Lower leg skin (tissue), 4 donors: Measurements from ENCODE around the gene MMP24. TPM values are rescaled to one million over a fixed set of nuclear protein-coding genes. Genes with fewer than 3 reads are reported as not detected.
"Not testable (repeated sequence)": the region's sequence is repeated elsewhere in the genome, so short reads cannot be mapped to it uniquely, and the experiment has no call there.

ENCODE experiments used
- DNase-seq, 2 donors: peaks; one replicate each; pipeline ENCODE4 v3.0.0-alpha.2; 2019; ENCODE audit warnings: low spot score in 2 of 2
- H3K4me3 ChIP-seq: fragments of 200-600 bp; sonication (generic); 2 replicates; pipeline ENCODE4 v1.5.1; 2017; ENCODE audit warnings: mild to moderate bottlenecking, low read depth; ENCODE audit not compliant: poor library complexity, severe bottlenecking
- POLR2A ChIP-seq, 2 donors: fragments of 450-650 bp; IDR thresholded peaks; one replicate each; pipeline ENCODE4 v1.6.1; 2016 to 2017; ENCODE audit warnings: antibody characterized with exemption in 2 of 2, mild to moderate bottlenecking in 1 of 2, moderate library complexity in 1 of 2
- WGBS, 2 donors: methylation state at CpG; one replicate each; pipeline ENCODE4 v1.1.5; 2018; 5-methylcytosine and 5-hydroxymethylcytosine counted together
- intact Hi-C: fragments of 100-400 bp; cut with DNase I; formaldehyde crosslinking; loops from one replicate; pipeline ENCODE4 v1.15.0; 2023; ENCODE audit warnings: low total_unique reads
- total RNA-seq, 4 donors: library from RNA; depleted of rRNA; stranded (reverse); fragments of >200 nt; gene quantifications; one replicate each; pipeline ENCODE4 v1.1.0, GENCODE V29; 2016
- TF ChIP-seq, protein P1 (sequence below), 3 donors: fragments of 450-650 bp; IDR thresholded peaks; one replicate each; pipeline ENCODE4 v1.5.1; 2016; ENCODE audit warnings: antibody characterized with exemption in 3 of 3, mild to moderate bottlenecking in 3 of 3, moderate library complexity in 2 of 3

Gene MMP24
- total RNA-seq, 4 donors from 2014 or later = 0.11 to 0.71 (median 0.27) TPM; not detected in 1

GRCh38 chr20:35196313-35196712, 30.2 kb upstream of the MMP24 start:
- intact Hi-C loops = no loop called here
- TF ChIP-seq POLR2A (IDR thresholded peaks at IDR 0.05) = no peak
- TF ChIP-seq, protein P1, sequence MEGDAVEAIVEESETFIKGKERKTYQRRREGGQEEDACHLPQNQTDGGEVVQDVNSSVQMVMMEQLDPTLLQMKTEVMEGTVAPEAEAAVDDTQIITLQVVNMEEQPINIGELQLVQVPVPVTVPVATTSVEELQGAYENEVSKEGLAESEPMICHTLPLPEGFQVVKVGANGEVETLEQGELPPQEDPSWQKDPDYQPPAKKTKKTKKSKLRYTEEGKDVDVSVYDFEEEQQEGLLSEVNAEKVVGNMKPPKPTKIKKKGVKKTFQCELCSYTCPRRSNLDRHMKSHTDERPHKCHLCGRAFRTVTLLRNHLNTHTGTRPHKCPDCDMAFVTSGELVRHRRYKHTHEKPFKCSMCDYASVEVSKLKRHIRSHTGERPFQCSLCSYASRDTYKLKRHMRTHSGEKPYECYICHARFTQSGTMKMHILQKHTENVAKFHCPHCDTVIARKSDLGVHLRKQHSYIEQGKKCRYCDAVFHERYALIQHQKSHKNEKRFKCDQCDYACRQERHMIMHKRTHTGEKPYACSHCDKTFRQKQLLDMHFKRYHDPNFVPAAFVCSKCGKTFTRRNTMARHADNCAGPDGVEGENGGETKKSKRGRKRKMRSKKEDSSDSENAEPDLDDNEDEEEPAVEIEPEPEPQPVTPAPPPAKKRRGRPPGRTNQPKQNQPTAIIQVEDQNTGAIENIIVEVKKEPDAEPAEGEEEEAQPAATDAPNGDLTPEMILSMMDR (IDR thresholded peaks at IDR 0.05) = no peak
- no peak overlapping the region for H3K4me3 ChIP-seq
- no peak for DNase-seq

DNA sequence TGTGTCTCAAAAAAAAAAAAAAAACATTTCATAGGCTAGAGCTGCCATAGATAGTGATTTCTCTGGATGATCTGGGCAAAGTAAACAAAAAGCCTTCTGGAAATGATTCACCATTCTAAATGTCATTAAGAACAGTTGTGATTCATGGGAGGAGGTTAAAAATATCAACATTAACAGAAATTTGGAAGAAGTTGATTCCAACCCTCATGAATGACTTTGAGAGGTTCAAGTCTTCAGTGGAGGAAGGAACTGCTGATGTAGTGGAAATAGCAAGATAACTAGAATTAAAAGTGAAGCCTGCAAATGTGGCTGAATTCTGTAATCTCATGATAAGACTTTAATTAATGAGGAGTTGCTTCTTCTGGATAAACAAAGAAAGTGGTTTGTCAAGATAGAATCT, 26.8 kb upstream of the MMP24 start:
- H3K4me3 ChIP-seq = no peak overlapping the region
- DNase-seq = no peak
- TF ChIP-seq, protein P1 (IDR thresholded peaks at IDR 0.05) = no peak
- TF ChIP-seq POLR2A (IDR thresholded peaks at IDR 0.05) = no peak
- intact Hi-C loops = no loop called here

DNA sequence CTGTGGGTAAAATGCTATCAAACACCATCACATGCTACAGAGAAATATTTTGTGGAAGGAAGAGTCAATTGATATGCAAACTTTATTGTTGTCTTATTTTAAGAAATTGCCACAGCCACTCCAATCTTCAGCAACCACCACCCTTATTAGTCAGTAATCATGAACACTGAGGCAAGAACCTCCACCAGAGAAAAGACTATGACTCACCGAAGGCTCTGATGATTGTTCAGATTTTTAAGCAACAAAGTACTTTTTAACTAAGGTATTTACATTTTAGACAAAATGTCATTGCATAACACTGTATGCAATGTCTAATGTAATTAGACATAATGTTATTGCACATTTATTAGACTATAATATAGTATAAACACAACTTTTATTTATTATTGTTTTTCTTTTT, 26.2 kb upstream of the MMP24 start:
- intact Hi-C loops = no loop called here
- no peak for TF ChIP-seq POLR2A (IDR thresholded peaks at IDR 0.05)
- TF ChIP-seq, protein P1 (IDR thresholded peaks at IDR 0.05) = no peak
- 73 to 76% methylated on average over 1 of the region's 1 CpG for WGBS, 2 donors
- no peak for DNase-seq
- H3K4me3 ChIP-seq = no peak overlapping the region

DNA sequence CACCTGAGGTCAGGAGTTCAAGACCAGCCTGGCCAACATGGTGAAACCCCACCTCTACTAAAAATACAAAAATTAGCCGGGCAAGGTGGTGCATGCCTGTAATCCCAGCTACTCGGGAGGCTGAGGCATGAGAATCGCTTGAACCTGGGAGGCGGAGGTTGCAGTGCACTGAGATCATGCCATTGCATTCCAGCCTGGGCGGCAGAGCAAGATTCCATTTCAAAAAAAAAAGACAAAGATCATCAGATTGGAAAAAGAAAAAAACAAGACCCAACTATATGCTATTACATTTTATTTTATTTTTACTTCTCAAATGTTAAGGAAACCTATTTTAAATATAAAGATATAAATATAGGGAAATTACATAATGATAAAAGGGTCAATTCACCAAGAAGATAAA, 25.0 kb upstream of the MMP24 start:
- WGBS, 2 donors = 90 to 94% methylated on average over 5 of the region's 5 CpGs
- DNase-seq, intact Hi-C loops, H3K4me3 ChIP-seq: not testable (repeated sequence)

- no peak for DNase-seq
- TF ChIP-seq, protein P1 (IDR thresholded peaks at IDR 0.05) = no peak
- TF ChIP-seq POLR2A (IDR thresholded peaks at IDR 0.05) = no peak
- no peak overlapping the region for H3K4me3 ChIP-seq
- intact Hi-C loops = no loop called here
- 93 to 95% methylated on average over 1 of the region's 1 CpG for WGBS, 2 donors
Measured at GRCh38 chr20:35206802-35207201, 19.7 kb upstream of the MMP24 start.

GRCh38 chr20:35207950-35208611, 18.4 kb upstream of the MMP24 start:
- peak; percentile 81 to 92 for DNase-seq
- no peak overlapping the region for H3K4me3 ChIP-seq

More at GRCh38 chr20:35207950-35208611, 18.4 kb upstream of the MMP24 start:
- intact Hi-C loops = no loop called here
- WGBS, 2 donors = 23 to 28% methylated on average over 8 of the region's 8 CpGs
- TF ChIP-seq, protein P1 (IDR thresholded peaks at IDR 0.05) = peak in 1 of 3 donors; percentile 83
- TF ChIP-seq POLR2A (IDR thresholded peaks at IDR 0.05) = no peak
